Activated CD8-positive, alpha-beta memory T cell treated with anti-CD3 and anti-CD28 coated beads for 4 hours (primary cell): ENCODE measurements around the gene RASSF3.
A peak's percentile ranks its signal among the peaks of the same experiment; 100 is the strongest.
"Not testable (repeated sequence)": the region's sequence is repeated elsewhere in the genome, so short reads cannot be mapped to it uniquely, and the experiment has no call there.

Experiments used
- DNase-seq, 2 donors: peaks; one replicate each; pipeline ENCODE4 v3.0.0-alpha.2; 2020; ENCODE audit warnings: low read depth in 2 of 2

The RASSF3 gene

GRCh38 chr12:64595863-64596793 is 14.2 kb upstream of the RASSF3 start:
- no peak for DNase-seq

- no peak for DNase-seq
These were observed 11.5 kb upstream of the RASSF3 start for GRCh38 chr12:64598831-64599230.

- DNase-seq = no peak
These were observed 10.1 kb upstream of the RASSF3 start for GRCh38 chr12:64600164-64600561.

GRCh38 chr12:64603183-64603841 is 7.0 kb upstream of the RASSF3 start:
- no peak for DNase-seq

- no peak for DNase-seq
These were observed 1.3 kb upstream of the RASSF3 start for GRCh38 chr12:64608901-64609535.

- no peak for DNase-seq
These were observed 688 bp upstream of the RASSF3 start for GRCh38 chr12:64609536-64610078.

GRCh38 chr12:64610660-64611340 is 505 bp downstream of the RASSF3 start:
- DNase-seq = peak; percentile 48 to 51

GRCh38 chr12:64611341-64612284 is 1.3 kb downstream of the RASSF3 start:
- no peak for DNase-seq

- DNase-seq = no peak
These were observed 2.5 kb downstream of the RASSF3 start for GRCh38 chr12:64612843-64613242.

GRCh38 chr12:64613775-64614398 is 3.6 kb downstream of the RASSF3 start:
- DNase-seq = not testable (repeated sequence)

GRCh38 chr12:64616201-64616600 is 5.9 kb downstream of the RASSF3 start:
- no peak for DNase-seq

- DNase-seq = no peak
These were observed 8.8 kb downstream of the RASSF3 start for GRCh38 chr12:64618953-64619590.

GRCh38 chr12:64621257-64621942 is 11.1 kb downstream of the RASSF3 start:
- DNase-seq = no peak

GRCh38 chr12:64624035-64624434 is 13.7 kb downstream of the RASSF3 start:
- no peak for DNase-seq

- DNase-seq = no peak
These were observed 15.2 kb downstream of the RASSF3 start for GRCh38 chr12:64625243-64626077.

- DNase-seq = not testable (repeated sequence)
These were observed 16.3 kb downstream of the RASSF3 start for GRCh38 chr12:64626588-64626987.

- DNase-seq = no peak
These were observed 17.5 kb downstream of the RASSF3 start for GRCh38 chr12:64627771-64628170.

- DNase-seq = no peak
These were observed 20.9 kb downstream of the RASSF3 start for GRCh38 chr12:64631197-64631596.
